ENCODE data around the gene CDIP1. TPM values are rescaled to one million over a fixed set of nuclear protein-coding genes. Genes with fewer than 3 reads are reported as not detected.

The CDIP1 gene
- total and polyA plus RNA-seq, 2 of the 8 experiments (the other 6 are each of a cell fraction or from before 2014, with no cell fraction given), result 56.6 to 76.3 TPM

GRCh38 chr16:4538350-4539235, at the start of gene CDIP1 (continued):
- TF ChIP-seq CHD7 (IDR thresholded peaks at IDR 0.05; ENCODE audit: insufficient replicate concordance, low read length) (no peak), KDM4A (IDR thresholded peaks at IDR 0.05; ENCODE audit: low read depth, low read length, severe bottlenecking) (peak; percentile 91), CHD2 (IDR thresholded peaks at IDR 0.05; ENCODE audit: low read length) (peak; percentile 47; the same call in 1 of the 2 replicates), TEAD4 (IDR thresholded peaks at IDR 0.05; ENCODE audit: low read depth, low read length) (0 out of 2 replicates have a peak, but pooled peaks have one; percentile 12), SAP30 (IDR thresholded peaks at IDR 0.05; ENCODE audit: insufficient read depth, insufficient replicate concordance, low read length) (no peak), MAFK (IDR thresholded peaks at IDR 0.05; ENCODE audit: low read depth, low read length) (no peak), RXRA (IDR thresholded peaks at IDR 0.05; ENCODE audit: insufficient read depth, low read depth, low read length) (no peak), JUND (IDR thresholded peaks at IDR 0.05; ENCODE audit: low read length) (peak; percentile 77; the same call in 1 of the 2 replicates)

All from H1 (cell line).